NOMO-1 treated with DMSO at 0.1 percent for 48 hours (cell line): ENCODE results near the gene PBX3.

Experiments used
- DNase-seq: peaks from one replicate; lab custom pipeline; 2025; ENCODE audit not compliant: unreplicated experiment; lab: John Stamatoyannopoulos, UW

Gene PBX3

DNA sequence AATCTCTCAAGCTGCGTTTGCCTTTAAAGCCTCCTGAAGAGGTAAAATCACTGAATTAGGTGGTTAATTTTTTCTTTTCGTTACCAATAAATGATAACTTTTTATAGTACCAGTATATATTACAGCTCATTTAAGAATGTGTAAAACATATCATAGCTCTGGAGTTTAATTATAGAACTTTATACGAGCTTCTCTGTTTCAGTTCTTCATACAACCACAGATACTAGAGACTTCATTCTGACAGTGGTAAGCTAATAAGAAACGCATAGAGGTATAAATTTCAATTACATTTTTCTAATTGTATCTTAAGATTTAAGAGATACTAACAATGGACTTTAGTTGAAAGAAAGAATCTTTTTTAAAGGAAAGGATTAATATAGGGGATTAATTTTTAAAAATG, 73.9 kb downstream of the PBX3 start:
- DNase-seq: peak; percentile 60

DNA sequence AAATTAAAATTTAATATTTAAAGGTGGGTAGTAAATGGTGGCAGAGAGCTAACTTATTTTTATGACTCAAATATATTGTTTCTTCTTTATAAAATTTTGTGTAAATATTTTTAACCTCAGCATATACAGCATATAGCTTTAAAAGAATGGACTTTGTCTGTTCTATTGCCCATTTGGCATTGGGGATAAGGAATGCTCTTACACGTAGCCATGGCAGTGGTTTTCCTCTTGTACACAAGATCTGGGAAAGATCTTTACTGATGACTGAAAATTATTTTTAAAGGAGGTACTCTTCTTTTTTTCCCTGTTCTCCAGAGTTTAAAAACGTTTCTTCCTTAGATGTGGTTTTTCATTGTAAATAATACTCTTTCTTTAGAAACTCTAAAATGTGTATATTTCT, 75.0 kb downstream of the PBX3 start:
- DNase-seq: no peak

GRCh38 chr9:125822902-125823301, 75.7 kb downstream of the PBX3 start:
- no peak for DNase-seq

- DNase-seq: peak; percentile 68
Observed at GRCh38 chr9:125823874-125824406, 76.8 kb downstream of the PBX3 start.

GRCh38 chr9:125825762-125826161, 78.6 kb downstream of the PBX3 start:
- no peak for DNase-seq

GRCh38 chr9:125826850-125827249, 79.7 kb downstream of the PBX3 start:
- no peak for DNase-seq

DNA sequence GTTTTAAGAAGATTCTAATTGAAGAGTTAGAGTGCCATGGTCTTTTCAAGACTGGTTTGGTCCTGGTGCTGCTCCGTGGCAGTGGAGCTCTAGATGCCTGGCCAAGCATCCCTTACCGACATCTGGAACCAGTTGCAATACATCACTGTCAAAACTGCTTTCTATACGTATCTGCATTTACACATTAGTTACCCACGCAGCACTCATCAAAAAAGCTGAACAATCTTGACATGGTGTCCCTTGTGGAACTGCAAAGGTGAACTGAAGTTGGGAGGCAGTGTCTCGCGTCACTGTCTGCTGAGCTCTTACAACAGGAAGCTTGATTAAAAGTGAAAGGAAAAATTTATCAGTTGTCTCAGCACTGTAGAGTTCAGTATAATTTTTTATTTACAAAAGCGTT, 82.6 kb downstream of the PBX3 start:
- DNase-seq: no peak

DNA sequence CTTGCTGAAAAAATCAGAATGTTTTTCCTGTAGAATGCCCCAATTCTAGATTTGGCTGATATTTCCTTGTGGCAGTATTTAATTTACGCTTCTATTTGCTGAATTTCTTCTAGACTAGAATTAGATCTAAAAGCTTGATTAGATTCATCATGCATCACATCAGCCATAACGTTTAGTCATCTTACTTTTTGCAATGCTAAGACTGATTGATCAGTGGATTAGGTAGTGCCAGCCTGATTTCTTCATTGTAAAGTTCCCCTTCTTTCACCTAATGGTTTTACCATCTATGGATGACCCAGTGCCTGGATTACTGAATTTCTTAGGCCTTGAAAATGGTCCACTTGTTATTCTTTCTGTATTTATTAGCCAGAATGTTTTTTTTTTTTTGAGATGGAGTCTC, 83.9 kb downstream of the PBX3 start:
- DNase-seq: no peak

- DNase-seq: no peak
Observed at GRCh38 chr9:125831616-125832015, 84.4 kb downstream of the PBX3 start.

- no peak for DNase-seq
Observed at GRCh38 chr9:125835655-125836054, 88.5 kb downstream of the PBX3 start.

DNA sequence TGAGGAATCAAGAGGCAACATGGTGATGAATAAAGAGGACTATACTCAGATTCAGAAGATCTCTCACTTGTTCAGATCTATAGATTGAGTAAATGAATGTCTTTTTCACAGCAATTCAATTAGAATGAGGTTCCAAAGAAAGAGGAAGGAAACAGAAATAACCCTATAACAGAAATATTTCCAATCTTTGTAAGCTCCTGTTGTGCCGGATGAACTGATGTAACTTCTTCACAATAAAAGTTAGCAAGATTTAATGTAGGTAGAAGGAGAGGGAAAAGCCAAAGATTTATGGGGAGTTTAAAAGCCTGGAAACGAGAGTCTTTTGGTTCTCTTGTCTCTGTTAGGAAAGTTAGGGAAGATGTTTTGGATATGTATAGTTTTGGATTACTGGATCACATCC, 92.1 kb downstream of the PBX3 start:
- peak; percentile 50 for DNase-seq

GRCh38 chr9:125841444-125841843, 94.3 kb downstream of the PBX3 start:
- no peak for DNase-seq

- no peak for DNase-seq
Observed at GRCh38 chr9:125842242-125842641, 95.1 kb downstream of the PBX3 start.

DNA sequence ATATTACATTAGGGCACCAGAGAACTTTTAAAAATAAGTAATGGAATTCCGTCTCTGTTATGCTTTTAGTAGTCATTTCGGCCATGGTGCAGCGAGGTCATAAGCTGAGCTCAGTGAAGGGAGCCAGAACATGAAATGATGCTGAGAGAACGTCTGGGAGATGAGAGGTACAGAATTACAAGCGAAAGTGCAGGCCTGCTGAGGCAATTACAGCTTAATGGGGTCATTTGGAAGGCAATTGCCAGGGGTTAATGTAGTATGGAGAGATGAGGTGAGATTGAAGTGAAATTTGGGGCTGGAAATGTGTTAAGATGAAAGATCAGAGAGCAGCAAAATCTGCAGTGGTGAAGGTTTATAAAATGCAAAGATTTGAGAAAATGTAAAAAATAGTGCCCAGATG, 96.5 kb downstream of the PBX3 start:
- no peak for DNase-seq

DNA sequence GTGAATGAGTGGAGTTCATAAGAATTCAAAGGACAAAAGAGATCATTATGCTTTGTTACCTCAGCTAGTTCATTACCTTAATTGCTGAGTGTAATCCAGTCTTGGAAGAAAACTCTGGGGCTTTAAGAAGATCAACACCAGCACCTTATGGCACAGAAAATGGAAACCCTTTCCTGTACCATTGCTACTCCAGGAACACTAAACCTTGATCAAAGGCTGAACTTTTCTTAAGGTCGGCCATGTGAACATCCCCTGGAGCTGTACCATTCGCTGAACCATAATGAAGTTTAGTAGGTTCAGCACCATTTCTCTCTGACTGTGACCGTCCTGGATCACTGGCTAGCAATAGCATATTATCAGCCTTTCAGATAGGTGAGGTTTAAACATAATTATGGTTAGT, 97.4 kb downstream of the PBX3 start:
- no peak for DNase-seq

GRCh38 chr9:125845271-125845808, 98.2 kb downstream of the PBX3 start:
- DNase-seq: no peak

DNA sequence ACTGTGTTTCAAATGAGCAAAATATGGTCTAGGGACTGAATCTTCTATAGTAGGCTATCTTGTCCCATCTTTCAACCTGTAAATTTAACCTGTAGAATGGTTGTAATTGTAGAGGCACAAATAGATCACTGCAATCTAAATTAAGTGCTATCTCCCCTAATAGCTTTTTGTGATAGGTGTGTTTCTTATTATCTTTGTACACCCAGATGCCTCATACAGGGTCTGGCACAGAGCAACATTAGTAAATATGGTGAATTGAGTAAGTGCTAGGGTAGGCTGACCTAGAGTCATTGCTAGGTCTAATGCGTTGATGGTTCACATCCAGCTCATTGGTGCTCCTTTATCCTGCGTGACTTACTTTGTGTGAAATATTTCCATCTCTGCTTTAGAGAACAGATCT, 100.6 kb downstream of the PBX3 start:
- no peak for DNase-seq

- no peak for DNase-seq
Observed at GRCh38 chr9:125850106-125850632, 103.0 kb downstream of the PBX3 start.

DNA sequence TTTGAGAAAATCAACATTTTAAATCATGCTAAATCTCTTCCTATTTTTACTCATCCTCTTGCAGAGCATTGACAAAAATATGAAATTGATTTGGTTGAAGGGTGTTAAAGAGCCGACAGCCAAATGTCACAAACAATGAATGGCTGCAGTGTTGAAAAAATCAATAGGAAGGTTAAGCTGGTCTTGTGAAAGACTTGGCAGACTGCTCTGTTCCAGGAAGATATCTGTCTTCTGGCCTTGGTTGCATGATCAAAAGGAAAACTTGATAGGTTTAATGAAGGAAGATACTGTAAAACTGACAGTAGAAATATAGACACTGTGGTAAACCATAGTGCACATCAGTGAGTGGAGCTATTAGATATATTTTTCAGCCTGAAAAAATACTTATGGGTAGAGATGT, 103.6 kb downstream of the PBX3 start:
- no peak for DNase-seq

GRCh38 chr9:125851979-125852378, 104.8 kb downstream of the PBX3 start:
- DNase-seq: no peak

DNA sequence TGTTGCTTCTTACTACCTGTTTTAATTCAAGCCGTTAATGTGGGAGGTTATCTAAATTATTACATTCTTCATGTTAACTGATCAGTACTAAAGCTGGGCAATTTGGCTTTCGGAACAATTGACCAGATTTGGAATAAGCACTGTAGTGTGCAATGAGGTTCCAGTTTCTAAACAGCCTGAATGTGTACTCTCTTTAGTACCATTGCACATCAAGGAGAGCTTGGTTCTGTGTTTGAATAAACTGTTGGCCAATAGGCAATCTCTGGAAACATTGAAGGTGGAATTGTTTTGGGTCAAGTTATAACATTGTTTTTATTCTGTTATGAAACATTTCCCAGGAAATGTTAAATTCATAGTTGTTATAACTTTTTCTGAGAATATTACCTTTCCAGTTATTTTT, 105.2 kb downstream of the PBX3 start:
- no peak for DNase-seq

DNA sequence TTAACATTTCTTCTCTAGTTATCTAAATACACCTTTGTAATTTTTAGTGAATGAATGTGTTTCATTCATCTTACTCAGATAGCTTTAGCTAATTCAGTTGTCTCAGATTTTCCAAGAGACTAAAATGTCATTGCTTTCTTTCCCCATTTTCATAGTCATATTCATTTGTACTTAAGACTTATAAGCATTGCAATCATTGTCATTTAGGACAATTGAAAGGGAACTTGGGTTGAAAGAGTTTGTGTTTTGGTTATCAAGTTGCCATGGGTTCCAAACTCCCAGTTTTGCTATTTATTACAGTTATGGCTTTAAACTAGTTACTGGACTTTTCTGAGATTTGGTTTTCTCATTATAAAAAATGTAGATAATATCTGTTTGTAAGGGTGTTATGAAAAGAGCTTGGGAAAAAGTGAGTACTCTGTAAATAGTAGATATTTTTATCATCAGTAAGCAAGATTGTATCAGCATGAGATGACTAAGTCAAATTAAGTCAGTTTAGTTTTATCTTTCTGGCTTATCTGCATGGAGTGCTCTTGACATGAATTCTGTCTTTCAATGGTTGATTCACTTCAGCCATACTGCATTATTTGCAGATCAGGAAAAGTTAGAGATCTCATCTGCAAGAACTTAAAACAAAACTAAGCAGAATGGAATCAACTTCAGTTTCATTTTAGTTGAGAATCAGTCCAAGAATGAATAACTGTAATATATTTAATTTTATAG, 107.5 kb downstream of the PBX3 start:
- DNase-seq: no peak

DNA sequence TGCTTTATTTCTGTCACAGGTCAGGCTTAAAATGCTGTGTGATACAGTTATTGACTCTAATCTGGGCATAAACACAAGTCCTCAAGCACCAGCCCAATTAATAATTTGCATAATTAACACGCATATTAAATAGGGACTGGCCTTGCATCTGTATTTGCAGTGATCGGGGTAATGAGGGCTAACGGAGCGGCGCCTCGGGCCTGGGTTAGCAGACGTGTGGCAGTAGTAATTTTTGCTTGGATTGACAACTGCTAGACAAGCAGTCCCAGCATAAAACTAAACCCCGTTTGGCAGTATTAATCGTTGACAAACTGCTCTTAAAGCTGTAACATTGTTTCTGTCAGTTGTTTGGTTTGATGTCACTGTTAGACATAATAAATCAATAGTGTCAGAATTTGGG, 109.2 kb downstream of the PBX3 start:
- no peak for DNase-seq
